Pancreas (tissue), 10 donors: Measurements from ENCODE around the gene SLC1A7. TPM values are rescaled to one million over a fixed set of nuclear protein-coding genes. Genes with fewer than 3 reads are reported as not detected.

Source experiments
- ATAC-seq, 4 donors: fragments of 200-7000 bp; cut with Tn5 transposase; one replicate each; pipeline versions ENCODE4 v1.8.0 to v1.9.1; 2020; ENCODE audit warnings: mild to moderate bottlenecking in 4 of 4, moderate library complexity in 4 of 4
- DNase-seq, 6 donors: peaks; one replicate each; pipeline ENCODE4 v3.0.0-alpha.2; 2020
- FAIRE-seq: peaks from 2 replicates; lab custom pipeline; 2012; peaks lifted over from hg19 to GRCh38; lab: Jason Lieb, UNC
- H3K27ac ChIP-seq, 4 donors: fragments of 200-600 bp; sonication (generic); 1 replicate in 3 of 4; 2 replicates in 1 of 4; pipeline versions ENCODE4 v1.5.0 to v1.8.0; 2020
- H3K27me3 ChIP-seq, 4 donors: fragments of 200-600 bp; one replicate each; pipeline ENCODE4 v1.8.0; 2021
- H3K36me3 ChIP-seq, 3 donors: fragments of 200-600 bp; sonication (generic) in 1 of 3; one replicate each; pipeline versions ENCODE4 v1.5.0 to v1.8.0; 2020 to 2021
- H3K4me1 ChIP-seq, 3 donors: fragments of 200-600 bp; one replicate each; pipeline ENCODE4 v1.8.0; 2021
- H3K4me3 ChIP-seq, 4 donors: fragments of 200-600 bp; sonication (generic) in 2 of 4; one replicate each; pipeline versions ENCODE4 v1.5.0 to v1.8.0; 2020 to 2021
- H3K9me3 ChIP-seq, 4 donors: fragments of 200-600 bp; one replicate each; pipeline ENCODE4 v1.8.0; 2021
- WGBS, 2 donors: extraction: QIAGEN DNeasy Blood & Tissue Kit; methylation state at CpG; one replicate each; pipeline ENCODE4 v1.1.7; 2013; 5-methylcytosine and 5-hydroxymethylcytosine counted together
- intact Hi-C, 3 donors: fragments of 100-400 bp; cut with DNase I; formaldehyde crosslinking; loops; one replicate each; pipeline versions ENCODE4 v1.11.1 to v1.14.2; 2022
- polyA plus RNA-seq, 2 donors: library from polyadenylated mRNA; stranded (reverse); fragments of 200-250 nt; gene quantifications; one replicate each; pipeline ENCODE4 v1.2.3, GENCODE V29; 2013
- total RNA-seq, 6 donors: library from RNA; stranded (reverse); fragmentation: NEBNext Ultra II Directional in 4 of 6; extraction: Animal tissue kit (Norgen Biotek cat#: 25700) in 4 of 6; gene quantifications; one replicate each; pipeline versions ENCODE4 v1.2.1 to v1.2.4, GENCODE V29; 2021 to 2023
- TF ChIP-seq, protein P1 (sequence below), 4 donors: fragments of 200-600 bp; sonication (generic) in 3 of 4; IDR thresholded peaks; one replicate each; pipeline versions ENCODE4 v1.5.0 to v1.8.0; 2021; ENCODE audit warnings: antibody characterized with exemption in 4 of 4
- donor health status: healthy with polysubstance abuse.
- donor health status: DM: no; HTN: no; CAD: no; lungs with moderate emphysema.
- donor health status: DM: no; HTN: no; CAD: no.
- donor health status: control.
- donor health status: control.
- donor health status: Bipolar disorder and iron deficiency.
- donor health status: DM: yes; HTN: yes; CAD: no.
- donor health status: DM: no; HTN: no; CAD: no.
- donor health status: DM: no; HTN: no; CAD: no.
- donor health status: DM: yes; HTN: yes; CAD: no.

Gene SLC1A7
- total and polyA plus RNA-seq, 8 donors: 0.15 to 0.35 TPM; not detected in 6

DNA sequence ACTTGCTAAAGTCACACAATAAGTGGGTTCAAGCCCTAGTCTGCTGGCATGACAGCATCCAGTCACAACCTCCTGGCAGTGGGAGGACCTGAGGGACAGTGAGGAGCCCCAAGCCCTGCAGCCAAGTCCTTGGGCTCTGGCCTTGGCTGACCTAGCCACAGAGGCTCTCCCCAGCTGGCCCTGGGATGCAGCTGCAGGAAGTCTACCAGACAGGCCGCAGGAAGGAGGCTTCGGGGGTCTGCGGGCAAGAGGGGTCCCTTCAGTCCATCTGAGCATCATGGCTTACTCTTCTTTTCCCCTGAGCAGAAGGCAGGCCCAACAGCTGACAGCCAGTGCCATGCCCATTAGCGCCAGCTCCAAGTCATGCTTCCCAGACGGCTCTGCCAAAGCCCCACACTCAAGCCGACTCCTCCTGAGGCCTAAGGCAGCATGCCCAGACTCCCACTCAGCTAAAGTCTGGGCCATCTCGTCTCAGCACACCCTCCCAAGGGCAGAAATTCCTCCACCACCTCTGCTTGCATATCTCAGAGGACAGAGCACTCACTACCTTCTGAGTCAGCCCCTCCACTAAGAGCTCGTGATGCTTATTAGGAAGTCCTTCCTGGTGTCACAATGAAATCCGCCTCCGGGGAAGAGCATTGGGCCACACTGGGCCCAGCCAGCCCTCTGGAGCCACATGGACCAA lies 20.1 kb downstream of the SLC1A7 start:
- H3K4me1 ChIP-seq: no peaks in the 10 kb centered on the region
- H3K27me3 ChIP-seq: no peaks in the 10 kb centered on the region
- peak overlapping the region in 1 of 4 donors; percentile 37 for H3K27ac ChIP-seq
- 79 to 81% methylated on average over 10 of the region's 10 CpGs for WGBS, 2 donors
- H3K36me3 ChIP-seq: no peaks in the 10 kb centered on the region
- no peak overlapping the region for H3K4me3 ChIP-seq
- TF ChIP-seq, protein P1, sequence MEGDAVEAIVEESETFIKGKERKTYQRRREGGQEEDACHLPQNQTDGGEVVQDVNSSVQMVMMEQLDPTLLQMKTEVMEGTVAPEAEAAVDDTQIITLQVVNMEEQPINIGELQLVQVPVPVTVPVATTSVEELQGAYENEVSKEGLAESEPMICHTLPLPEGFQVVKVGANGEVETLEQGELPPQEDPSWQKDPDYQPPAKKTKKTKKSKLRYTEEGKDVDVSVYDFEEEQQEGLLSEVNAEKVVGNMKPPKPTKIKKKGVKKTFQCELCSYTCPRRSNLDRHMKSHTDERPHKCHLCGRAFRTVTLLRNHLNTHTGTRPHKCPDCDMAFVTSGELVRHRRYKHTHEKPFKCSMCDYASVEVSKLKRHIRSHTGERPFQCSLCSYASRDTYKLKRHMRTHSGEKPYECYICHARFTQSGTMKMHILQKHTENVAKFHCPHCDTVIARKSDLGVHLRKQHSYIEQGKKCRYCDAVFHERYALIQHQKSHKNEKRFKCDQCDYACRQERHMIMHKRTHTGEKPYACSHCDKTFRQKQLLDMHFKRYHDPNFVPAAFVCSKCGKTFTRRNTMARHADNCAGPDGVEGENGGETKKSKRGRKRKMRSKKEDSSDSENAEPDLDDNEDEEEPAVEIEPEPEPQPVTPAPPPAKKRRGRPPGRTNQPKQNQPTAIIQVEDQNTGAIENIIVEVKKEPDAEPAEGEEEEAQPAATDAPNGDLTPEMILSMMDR (IDR thresholded peaks at IDR 0.05): no peak
- DNase-seq (no peak), ATAC-seq (peak in 1 of 4 donors; percentile 25), FAIRE-seq (no peak)
- H3K9me3 ChIP-seq: no peaks in the 10 kb centered on the region
- intact Hi-C loops: no loop called here

DNA sequence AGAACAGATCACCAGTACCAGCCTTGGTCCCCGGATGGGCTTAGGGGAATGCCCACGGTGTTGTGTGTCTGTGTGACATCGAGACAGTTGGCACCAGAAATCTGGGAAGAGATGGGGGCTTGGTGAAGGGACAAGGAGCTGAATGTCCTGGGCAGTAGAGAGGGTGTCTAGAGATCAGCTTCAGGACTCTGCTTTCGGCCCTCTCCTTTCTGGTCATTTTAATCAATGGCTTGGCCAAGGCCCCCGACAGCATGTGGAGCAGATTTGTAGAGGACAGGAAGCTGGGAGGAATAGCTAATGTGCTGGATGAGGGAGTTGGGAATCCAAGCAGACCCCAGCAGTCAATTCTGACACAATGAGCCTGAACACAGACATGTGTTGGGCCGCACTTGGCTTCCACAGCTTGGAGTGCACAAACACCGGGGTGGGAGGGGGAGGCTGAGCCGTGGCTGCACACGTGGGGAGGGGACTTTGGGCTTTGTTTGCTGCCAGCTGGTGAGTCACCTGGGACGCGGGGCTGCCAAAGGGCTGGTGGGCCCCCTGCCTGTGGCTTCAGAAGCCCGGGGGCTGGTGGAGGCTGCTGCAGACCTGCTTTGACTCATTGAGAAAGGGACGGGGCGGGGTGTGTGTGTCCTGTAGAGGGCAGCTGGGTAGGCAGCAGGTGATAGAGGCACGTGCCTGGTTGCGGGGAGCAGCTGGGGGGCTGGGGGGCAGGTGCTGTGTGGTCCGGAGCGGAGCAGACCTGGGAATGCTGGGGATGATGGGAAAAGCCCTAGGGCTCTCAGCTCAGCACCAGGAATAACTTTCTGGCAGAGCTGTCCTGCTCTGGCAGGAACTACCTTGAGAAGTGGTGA lies 20.9 kb downstream of the SLC1A7 start:
- H3K27ac ChIP-seq: no peak overlapping the region
- DNase-seq: no peak
- intact Hi-C loops: no loop called here
- H3K4me1 ChIP-seq: no peaks in the 10 kb centered on the region
- no peaks in the 10 kb centered on the region for H3K9me3 ChIP-seq
- H3K36me3 ChIP-seq: no peaks in the 10 kb centered on the region
- no peak overlapping the region for H3K4me3 ChIP-seq
- no peak for FAIRE-seq
- peak in 3 of 4 donors; percentile 14 to 38 (median 36) for ATAC-seq
- 55 to 68% methylated on average over 17 to 18 of the region's 18 CpGs for WGBS, 2 donors
- TF ChIP-seq, protein P1 (IDR thresholded peaks at IDR 0.05): no peak
- no peaks in the 10 kb centered on the region for H3K27me3 ChIP-seq

DNA sequence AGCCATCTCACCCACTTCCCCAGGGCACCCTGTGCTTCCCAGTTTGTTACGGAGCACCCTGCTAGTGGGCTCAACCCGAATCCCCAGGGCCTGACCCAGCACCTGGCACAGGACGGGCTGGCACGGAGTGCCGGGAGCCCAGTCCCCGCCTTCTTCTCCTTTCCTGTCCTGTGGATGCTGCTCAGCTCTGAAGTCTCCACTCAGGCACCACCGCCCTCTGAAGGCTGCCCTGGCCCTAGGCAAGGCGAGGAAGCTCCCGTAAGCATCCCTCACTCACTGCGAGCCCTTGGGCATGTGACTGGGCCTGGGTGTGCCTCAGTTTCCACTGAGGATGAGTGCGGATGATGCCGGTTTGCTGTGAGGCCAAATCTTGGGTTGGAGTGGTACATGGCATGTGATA lies 21.8 kb downstream of the SLC1A7 start:
- 75 to 77% methylated on average over 12 of the region's 12 CpGs for WGBS, 2 donors
- no peaks in the 10 kb centered on the region for H3K36me3 ChIP-seq
- DNase-seq (no peak), ATAC-seq (no peak), FAIRE-seq (no peak)
- H3K4me1 ChIP-seq: no peaks in the 10 kb centered on the region
- H3K4me3 ChIP-seq: no peak overlapping the region
- intact Hi-C loops: no loop called here
- TF ChIP-seq, protein P1 (IDR thresholded peaks at IDR 0.05): no peak
- no peak overlapping the region for H3K27ac ChIP-seq
- H3K27me3 ChIP-seq: no peaks in the 10 kb centered on the region
- H3K9me3 ChIP-seq: no peaks in the 10 kb centered on the region

DNA sequence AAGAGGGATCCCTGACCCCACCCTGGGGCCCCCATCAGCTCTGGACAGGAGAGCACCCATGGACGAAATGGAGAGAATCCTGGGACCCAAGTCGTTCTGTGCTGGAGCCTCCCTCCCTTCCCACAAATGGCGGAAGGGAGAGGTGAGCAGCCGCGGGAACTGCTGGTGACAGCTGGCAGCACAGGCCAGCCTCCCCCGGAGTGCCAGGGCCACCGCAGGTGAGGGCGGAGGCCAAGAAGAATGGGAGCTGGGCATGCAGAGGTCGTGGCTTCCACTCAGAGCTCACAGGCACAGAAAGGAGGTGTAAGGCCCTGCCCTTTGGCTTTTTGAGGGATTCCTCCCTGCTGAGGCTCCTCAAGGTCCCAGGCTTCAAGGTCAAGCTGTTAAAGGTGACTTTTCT lies 24.6 kb downstream of the SLC1A7 start:
- H3K27ac ChIP-seq: no peak overlapping the region
- FAIRE-seq (no peak), ATAC-seq (no peak), DNase-seq (no peak)
- no peaks in the 10 kb centered on the region for H3K9me3 ChIP-seq
- H3K27me3 ChIP-seq: no peaks in the 10 kb centered on the region
- intact Hi-C loops: no loop called here
- TF ChIP-seq, protein P1 (IDR thresholded peaks at IDR 0.05): no peak
- H3K4me3 ChIP-seq: no peak overlapping the region
- no peaks in the 10 kb centered on the region for H3K36me3 ChIP-seq
- H3K4me1 ChIP-seq: no peaks in the 10 kb centered on the region
- WGBS, 2 donors: 82 to 86% methylated on average over 6 to 9 of the region's 9 CpGs
